Colonic mucosa (tissue), 4 donors: ENCODE results near the gene CHD6. TPM values are rescaled to one million over a fixed set of nuclear protein-coding genes. Genes with fewer than 3 reads are reported as not detected.

Experiments
- DNase-seq: peaks from one replicate; pipeline ENCODE4 v3.0.0-alpha.2; 2020
- H3K27ac ChIP-seq: fragments of 200-600 bp; one replicate; pipeline ENCODE4 v1.8.0; 2021
- H3K27me3 ChIP-seq: fragments of 200-600 bp; one replicate; pipeline ENCODE4 v1.8.0; 2021
- H3K36me3 ChIP-seq: fragments of 200-600 bp; one replicate; pipeline ENCODE4 v1.8.0; 2021
- H3K4me1 ChIP-seq: fragments of 200-600 bp; one replicate; pipeline ENCODE4 v1.8.0; 2021; ENCODE audit warnings: mild to moderate bottlenecking
- H3K4me3 ChIP-seq: fragments of 200-600 bp; one replicate; pipeline ENCODE4 v1.8.0; 2021
- H3K9ac ChIP-seq, 2 donors: one replicate each; pipeline ENCODE4 v1.7.0; 2013; ENCODE audit warnings: control low read depth in 2 of 2, low read depth in 2 of 2, low read length in 2 of 2
- H3K9me3 ChIP-seq: fragments of 200-600 bp; one replicate; pipeline ENCODE4 v1.8.0; 2021
- intact Hi-C: fragments of 100-400 bp; cut with DNase I; formaldehyde crosslinking; loops from one replicate; pipeline ENCODE4 v1.14.1; 2022
- total RNA-seq, 2 donors: library from RNA; stranded (reverse); fragmentation: NEBNext Ultra II Directional in 1 of 2; extraction: Animal tissue kit (Norgen Biotek cat#: 25700) in 1 of 2; gene quantifications; one replicate each; pipeline ENCODE4 v1.2.1, GENCODE V29; 2021
- TF ChIP-seq, protein P1 (sequence below): fragments of 200-600 bp; IDR thresholded peaks from one replicate; pipeline ENCODE4 v1.8.0; 2022; ENCODE audit warnings: antibody characterized with exemption, mild to moderate bottlenecking
- donor health status: healthy.
- donor health status: DM: no; HTN: no; CAD: no.
- donor health status: DM: no; HTN: no; CAD: no.

CHD6 gene
- total RNA-seq, 2 donors from 2014 or later: 18.9 to 27.2 TPM

DNA sequence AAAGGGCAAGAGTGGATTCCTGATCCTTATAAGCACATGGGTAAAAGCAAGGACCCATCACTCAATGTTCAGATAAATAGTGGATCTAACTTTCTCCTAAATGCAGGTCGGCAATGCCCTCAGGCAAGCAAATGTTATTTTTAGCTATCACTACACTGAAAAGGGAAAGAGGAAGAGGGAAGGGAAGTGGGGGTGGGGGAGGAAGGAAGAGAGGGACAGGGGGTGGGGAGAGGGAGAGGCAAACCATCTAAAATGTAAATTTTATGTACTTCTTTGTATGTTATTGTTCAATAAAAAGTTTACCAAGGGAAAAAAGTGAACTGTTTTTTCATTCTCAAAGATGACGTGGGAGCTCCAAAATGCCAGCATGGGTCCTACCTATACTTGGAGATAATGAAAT lies 44.2 kb downstream of the CHD6 start:
- no peaks in the 10 kb centered on the region for H3K27me3 ChIP-seq
- peaks cover 6% of the 10 kb centered on the region for H3K4me1 ChIP-seq
- intact Hi-C loops: no loop called here
- H3K9me3 ChIP-seq: no peaks in the 10 kb centered on the region
- no peak overlapping the region for H3K9ac ChIP-seq
- no peaks in the 10 kb centered on the region for H3K36me3 ChIP-seq
- no peak for DNase-seq
- TF ChIP-seq, protein P1, sequence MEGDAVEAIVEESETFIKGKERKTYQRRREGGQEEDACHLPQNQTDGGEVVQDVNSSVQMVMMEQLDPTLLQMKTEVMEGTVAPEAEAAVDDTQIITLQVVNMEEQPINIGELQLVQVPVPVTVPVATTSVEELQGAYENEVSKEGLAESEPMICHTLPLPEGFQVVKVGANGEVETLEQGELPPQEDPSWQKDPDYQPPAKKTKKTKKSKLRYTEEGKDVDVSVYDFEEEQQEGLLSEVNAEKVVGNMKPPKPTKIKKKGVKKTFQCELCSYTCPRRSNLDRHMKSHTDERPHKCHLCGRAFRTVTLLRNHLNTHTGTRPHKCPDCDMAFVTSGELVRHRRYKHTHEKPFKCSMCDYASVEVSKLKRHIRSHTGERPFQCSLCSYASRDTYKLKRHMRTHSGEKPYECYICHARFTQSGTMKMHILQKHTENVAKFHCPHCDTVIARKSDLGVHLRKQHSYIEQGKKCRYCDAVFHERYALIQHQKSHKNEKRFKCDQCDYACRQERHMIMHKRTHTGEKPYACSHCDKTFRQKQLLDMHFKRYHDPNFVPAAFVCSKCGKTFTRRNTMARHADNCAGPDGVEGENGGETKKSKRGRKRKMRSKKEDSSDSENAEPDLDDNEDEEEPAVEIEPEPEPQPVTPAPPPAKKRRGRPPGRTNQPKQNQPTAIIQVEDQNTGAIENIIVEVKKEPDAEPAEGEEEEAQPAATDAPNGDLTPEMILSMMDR: no peak
- no peak overlapping the region for H3K27ac ChIP-seq
- H3K4me3 ChIP-seq: no peak overlapping the region

DNA sequence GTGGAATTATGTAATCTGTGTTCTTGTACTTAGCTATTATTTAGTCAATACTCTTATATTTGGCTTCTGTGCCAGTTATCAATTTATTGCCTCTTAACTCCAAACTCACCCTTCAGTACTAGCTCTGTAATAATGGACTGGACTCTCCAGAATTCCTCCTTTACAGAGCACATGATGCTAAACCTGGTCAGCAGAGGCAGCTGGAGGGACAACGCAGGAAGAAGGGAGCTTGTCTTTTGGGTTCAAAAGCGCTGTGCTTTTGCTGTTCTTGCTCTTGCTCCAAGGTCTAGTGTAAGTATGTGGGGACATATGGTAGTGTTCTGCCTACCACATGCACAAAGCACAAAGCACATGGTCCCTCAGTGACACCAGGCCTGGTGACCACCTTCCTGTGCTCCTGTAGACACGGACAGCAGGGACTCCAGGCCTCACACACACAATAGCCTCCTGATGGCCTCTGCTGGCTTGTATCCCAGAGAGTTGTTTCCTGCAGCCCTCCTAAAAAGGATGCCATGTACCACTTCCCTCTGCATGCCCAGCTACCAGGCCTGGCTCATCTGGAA lies 46.1 kb downstream of the CHD6 start:
- TF ChIP-seq, protein P1: no peak
- Histone ChIP-seq H3K27me3 (no peaks in the 10 kb centered on the region), H3K4me1 (peaks cover 6% of the 10 kb centered on the region), H3K4me3 (no peak overlapping the region), H3K36me3 (no peaks in the 10 kb centered on the region), H3K9me3 (no peaks in the 10 kb centered on the region), H3K27ac (no peak overlapping the region), H3K9ac (no peak overlapping the region)
- intact Hi-C loops: no loop called here
- no peak for DNase-seq

DNA sequence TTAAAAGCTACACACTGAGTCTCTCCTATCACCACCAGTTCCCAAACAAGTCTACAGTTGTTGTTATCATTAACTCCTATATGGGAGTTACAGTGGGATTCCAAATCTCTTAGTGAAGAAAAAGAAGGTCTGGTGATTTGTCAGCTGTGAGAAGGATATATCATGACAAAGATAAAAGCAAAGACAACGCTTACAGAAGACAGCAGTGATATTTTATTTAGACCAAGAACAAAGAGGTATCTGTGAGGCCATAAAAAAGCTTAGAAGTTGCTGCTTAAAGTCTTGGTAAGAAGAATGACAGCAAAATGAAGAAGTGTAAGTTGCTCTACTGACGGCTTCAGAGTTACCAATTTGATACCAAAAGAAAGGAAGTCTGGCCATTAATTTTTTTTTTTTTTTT lies 47.2 kb downstream of the CHD6 start:
- Histone ChIP-seq H3K4me3 (no peak overlapping the region), H3K27ac (no peak overlapping the region), H3K27me3 (no peaks in the 10 kb centered on the region), H3K36me3 (no peaks in the 10 kb centered on the region), H3K9me3 (no peaks in the 10 kb centered on the region), H3K4me1 (peaks cover 6% of the 10 kb centered on the region), H3K9ac (no peak overlapping the region)
- no peak for DNase-seq
- intact Hi-C loops: no loop called here
- TF ChIP-seq, protein P1: no peak

DNA sequence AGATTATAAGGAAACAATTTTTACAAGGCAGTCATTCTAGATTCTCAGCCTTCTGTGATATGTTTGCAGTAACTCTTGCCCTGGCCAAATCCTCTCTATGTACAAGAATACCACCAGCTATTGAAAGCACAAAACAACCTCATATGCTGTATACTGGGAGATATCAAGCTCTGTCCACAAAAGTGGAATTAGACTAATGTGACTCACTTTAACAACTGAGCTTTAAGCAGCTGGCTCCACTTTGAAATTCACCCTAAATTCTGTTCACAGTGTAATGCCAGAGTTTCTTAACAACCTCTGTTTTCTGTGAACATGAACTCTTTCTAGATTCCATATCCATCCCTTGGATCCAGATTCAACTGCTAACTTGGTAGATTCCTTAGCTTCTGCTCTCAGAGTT lies 47.6 kb downstream of the CHD6 start:
- Histone ChIP-seq H3K4me3 (no peak overlapping the region), H3K9ac (no peak overlapping the region), H3K36me3 (no peaks in the 10 kb centered on the region), H3K27ac (no peak overlapping the region), H3K9me3 (no peaks in the 10 kb centered on the region), H3K27me3 (no peaks in the 10 kb centered on the region), H3K4me1 (peaks cover 6% of the 10 kb centered on the region)
- no peak for DNase-seq
- TF ChIP-seq, protein P1: no peak
- intact Hi-C loops: no loop called here

DNA sequence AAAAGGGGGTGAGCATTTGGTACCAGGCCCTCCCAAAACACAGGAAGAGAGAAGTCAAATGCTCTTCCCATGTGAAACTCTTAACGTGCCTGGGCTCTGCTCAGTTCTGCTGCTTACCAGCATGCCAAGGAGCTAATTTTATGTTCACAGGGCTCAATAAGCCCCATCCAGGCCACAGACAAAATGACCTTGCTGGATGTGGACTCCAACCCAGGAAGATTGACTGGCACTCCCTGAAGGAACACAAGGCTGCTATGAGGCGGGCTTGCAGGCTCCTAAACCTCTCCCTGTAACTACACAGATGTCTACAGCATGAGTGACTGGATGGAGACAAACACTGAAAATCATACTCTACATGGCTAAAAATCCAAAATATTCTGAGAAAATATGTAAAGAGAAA lies 50.6 kb downstream of the CHD6 start:
- H3K36me3 ChIP-seq: no peaks in the 10 kb centered on the region
- TF ChIP-seq, protein P1: no peak
- H3K9me3 ChIP-seq: no peaks in the 10 kb centered on the region
- H3K27me3 ChIP-seq: no peaks in the 10 kb centered on the region
- H3K27ac ChIP-seq: no peak overlapping the region
- no peak for DNase-seq
- intact Hi-C loops: no loop called here
- no peak overlapping the region for H3K4me3 ChIP-seq
- no peak overlapping the region for H3K9ac ChIP-seq
- peaks cover 6% of the 10 kb centered on the region for H3K4me1 ChIP-seq
